CD4-positive, alpha-beta T cell treated with Interleukin-15 for 4 hours (primary cell): ENCODE measurements around the gene CIDEB.

Experiments
- DNase-seq: peaks from one replicate; pipeline ENCODE4 v3.0.0-alpha.2; 2020; ENCODE audit warnings: low spot score

The CIDEB gene

GRCh38 chr14:24332268-24332993, 24.7 kb upstream of the CIDEB start:
- DNase-seq, result peak; percentile 92

- no peak for DNase-seq
These were observed 24.0 kb upstream of the CIDEB start for GRCh38 chr14:24331731-24332267.

- no peak for DNase-seq
These were observed 23.3 kb upstream of the CIDEB start for GRCh38 chr14:24330973-24331674.

- DNase-seq, result peak; percentile 77
These were observed 22.0 kb upstream of the CIDEB start for GRCh38 chr14:24329736-24330135.

GRCh38 chr14:24329073-24329663, 21.4 kb upstream of the CIDEB start:
- DNase-seq, result no peak

- DNase-seq, result peak; percentile 20
These were observed 20.1 kb upstream of the CIDEB start for GRCh38 chr14:24327914-24328313.

GRCh38 chr14:24327303-24327702, 19.5 kb upstream of the CIDEB start:
- no peak for DNase-seq

- DNase-seq, result no peak
These were observed 18.2 kb upstream of the CIDEB start for GRCh38 chr14:24325963-24326362.

GRCh38 chr14:24325041-24325530, 17.3 kb upstream of the CIDEB start:
- no peak for DNase-seq

- no peak for DNase-seq
These were observed 16.2 kb upstream of the CIDEB start for GRCh38 chr14:24324024-24324423.

GRCh38 chr14:24323341-24323740, 15.6 kb upstream of the CIDEB start:
- DNase-seq, result no peak

- DNase-seq, result no peak
These were observed 14.9 kb upstream of the CIDEB start for GRCh38 chr14:24322672-24323071.

GRCh38 chr14:24321212-24321975, 13.6 kb upstream of the CIDEB start:
- no peak for DNase-seq

- DNase-seq, result no peak
These were observed 9.6 kb upstream of the CIDEB start for GRCh38 chr14:24317141-24317928.

GRCh38 chr14:24316597-24316950, 8.8 kb upstream of the CIDEB start:
- no peak for DNase-seq

GRCh38 chr14:24315807-24316596, 8.2 kb upstream of the CIDEB start:
- no peak for DNase-seq

GRCh38 chr14:24315243-24315806, 7.5 kb upstream of the CIDEB start:
- no peak for DNase-seq

- no peak for DNase-seq
These were observed 6.8 kb upstream of the CIDEB start for GRCh38 chr14:24314377-24315193.

GRCh38 chr14:24313913-24314312, 6.1 kb upstream of the CIDEB start:
- DNase-seq, result no peak
